Thoracic aorta (tissue), 2 donors: ENCODE data around the gene DYNLT2. TPM values are rescaled to one million over a fixed set of nuclear protein-coding genes. Genes with fewer than 3 reads are reported as not detected.
A peak's percentile ranks its signal among the peaks of the same experiment; 100 is the strongest.
"Not testable (repeated sequence)": the region's sequence is repeated elsewhere in the genome, so short reads cannot be mapped to it uniquely, and the experiment has no call there.

ENCODE experiments used
- ATAC-seq: fragments of 150-250 bp; one replicate; pipeline ENCODE4 v1.8.0; 2017; ENCODE audit warnings: low read depth; ENCODE audit not compliant: insufficient number of reproducible peaks, low FRiP score
- DNase-seq: peaks from one replicate; pipeline ENCODE4 v3.0.0-alpha.2; 2020; ENCODE audit warnings: low spot score
- H3K27ac ChIP-seq, 2 donors: fragments of 200-600 bp; sonication (generic); 1 replicate in 1 of 2; 2 replicates in 1 of 2; pipeline ENCODE4 v1.5.1; 2016; ENCODE audit warnings: mild to moderate bottlenecking in 2 of 2, moderate library complexity in 2 of 2
- H3K27me3 ChIP-seq: fragments of 200-600 bp; sonication (generic); replicated peaks from 2 replicates; pipeline ENCODE4 v1.6.0; 2016; ENCODE audit warnings: mild to moderate bottlenecking; ENCODE audit not compliant: insufficient read depth
- H3K36me3 ChIP-seq: fragments of 200-600 bp; sonication (generic); one replicate; pipeline ENCODE4 v1.5.1; 2016
- H3K4me1 ChIP-seq, 2 donors: fragments of 200-600 bp; sonication (generic); 1 replicate in 1 of 2; 2 replicates in 1 of 2; pipeline versions ENCODE4 v1.5.1 to v1.6.0; 2016; ENCODE audit warnings: low read depth in 2 of 2, mild to moderate bottlenecking in 1 of 2; ENCODE audit not compliant: control insufficient read depth in 1 of 2
- H3K4me3 ChIP-seq: fragments of 200-600 bp; sonication (generic); 2 replicates; pipeline ENCODE4 v1.5.1; 2016; ENCODE audit warnings: mild to moderate bottlenecking
- H3K9me3 ChIP-seq: fragments of 200-600 bp; sonication (generic); 2 replicates; pipeline ENCODE4 v1.5.1; 2016
- total RNA-seq, 2 donors: library from RNA; depleted of rRNA; stranded (reverse); fragments of >200 nt; gene quantifications; one replicate each; pipeline versions ENCODE4 v1.1.0 to v1.2.3, GENCODE V29; 2016
- TF ChIP-seq, protein P1 (sequence below): fragments of 200-600 bp; sonication (generic); IDR thresholded peaks from one replicate; pipeline ENCODE4 v1.5.1; 2019; ENCODE audit warnings: antibody characterized with exemption

DYNLT2 gene
- total RNA-seq, 2 donors from 2014 or later: 0.95 to 3.0 TPM

GRCh38 chr6:169701311-169701953 is 49.9 kb downstream of the DYNLT2 start:
- H3K27me3 ChIP-seq: no peaks in the 10 kb centered on the region
- H3K36me3 ChIP-seq: no peaks in the 10 kb centered on the region
- no peak for DNase-seq
- H3K27ac ChIP-seq: peak overlapping the region; percentile 94
- H3K4me1 ChIP-seq: peaks cover 24 to 28% of the 10 kb centered on the region in 2 donors
- H3K4me3 ChIP-seq: peak overlapping the region; percentile 89
- TF ChIP-seq, protein P1, sequence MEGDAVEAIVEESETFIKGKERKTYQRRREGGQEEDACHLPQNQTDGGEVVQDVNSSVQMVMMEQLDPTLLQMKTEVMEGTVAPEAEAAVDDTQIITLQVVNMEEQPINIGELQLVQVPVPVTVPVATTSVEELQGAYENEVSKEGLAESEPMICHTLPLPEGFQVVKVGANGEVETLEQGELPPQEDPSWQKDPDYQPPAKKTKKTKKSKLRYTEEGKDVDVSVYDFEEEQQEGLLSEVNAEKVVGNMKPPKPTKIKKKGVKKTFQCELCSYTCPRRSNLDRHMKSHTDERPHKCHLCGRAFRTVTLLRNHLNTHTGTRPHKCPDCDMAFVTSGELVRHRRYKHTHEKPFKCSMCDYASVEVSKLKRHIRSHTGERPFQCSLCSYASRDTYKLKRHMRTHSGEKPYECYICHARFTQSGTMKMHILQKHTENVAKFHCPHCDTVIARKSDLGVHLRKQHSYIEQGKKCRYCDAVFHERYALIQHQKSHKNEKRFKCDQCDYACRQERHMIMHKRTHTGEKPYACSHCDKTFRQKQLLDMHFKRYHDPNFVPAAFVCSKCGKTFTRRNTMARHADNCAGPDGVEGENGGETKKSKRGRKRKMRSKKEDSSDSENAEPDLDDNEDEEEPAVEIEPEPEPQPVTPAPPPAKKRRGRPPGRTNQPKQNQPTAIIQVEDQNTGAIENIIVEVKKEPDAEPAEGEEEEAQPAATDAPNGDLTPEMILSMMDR: no peak
- ATAC-seq: peak; percentile 16
- H3K9me3 ChIP-seq: no peaks in the 10 kb centered on the region

DNA sequence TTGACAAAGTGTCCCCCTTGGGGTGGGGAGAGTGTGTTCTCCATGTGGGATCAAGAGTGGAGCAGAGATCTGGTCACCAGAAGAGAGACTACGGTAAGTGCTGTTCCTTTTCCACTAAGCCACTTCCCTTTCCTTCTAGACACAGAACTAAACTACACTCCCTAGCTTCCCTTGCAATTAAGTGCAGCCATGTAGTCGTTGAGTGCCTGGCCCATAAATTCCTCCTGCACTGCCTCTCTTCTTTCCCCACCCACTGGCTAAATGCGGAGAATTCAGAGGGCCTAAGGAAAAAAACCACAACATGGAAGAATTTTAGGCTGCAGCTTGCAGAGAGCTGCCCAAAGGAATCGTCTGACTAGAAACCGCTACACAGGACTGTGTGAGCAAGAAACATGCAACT is 51.1 kb downstream of the DYNLT2 start:
- H3K4me1 ChIP-seq: peaks cover 24 to 28% of the 10 kb centered on the region in 2 donors

GRCh38 chr6:169697115-169697514 is 54.3 kb downstream of the DYNLT2 start:
- TF ChIP-seq, protein P1: peak; percentile 32
- H3K9me3 ChIP-seq, ATAC-seq, DNase-seq, H3K27ac ChIP-seq, H3K4me3 ChIP-seq, H3K27me3 ChIP-seq, H3K36me3 ChIP-seq: not testable (repeated sequence)
- peaks cover 6 to 10% of the 10 kb centered on the region in 2 donors for H3K4me1 ChIP-seq

More for the DNA sequence above, 51.1 kb downstream of the DYNLT2 start:
- no peaks in the 10 kb centered on the region for H3K9me3 ChIP-seq
- TF ChIP-seq, protein P1: no peak
- DNase-seq: no peak
- H3K27me3 ChIP-seq: no peaks in the 10 kb centered on the region
- peak overlapping the region; percentile 89 for H3K4me3 ChIP-seq
- H3K27ac ChIP-seq: no peak overlapping the region
- ATAC-seq: no peak
- H3K36me3 ChIP-seq: no peaks in the 10 kb centered on the region

GRCh38 chr6:169695131-169695530 is 56.2 kb downstream of the DYNLT2 start:
- no peaks in the 10 kb centered on the region for H3K4me1 ChIP-seq
- H3K36me3 ChIP-seq: no peaks in the 10 kb centered on the region
- H3K9me3 ChIP-seq: peaks cover 3% of the 10 kb centered on the region
- no peaks in the 10 kb centered on the region for H3K27me3 ChIP-seq
- no peak for DNase-seq
- H3K27ac ChIP-seq: no peak overlapping the region
- ATAC-seq: no peak
- no peak overlapping the region for H3K4me3 ChIP-seq
- TF ChIP-seq, protein P1: no peak

GRCh38 chr6:169692516-169692915 is 58.9 kb downstream of the DYNLT2 start:
- ATAC-seq (no peak), DNase-seq (no peak)
- H3K27ac ChIP-seq: no peak overlapping the region
- H3K4me3 ChIP-seq: no peak overlapping the region
- H3K9me3 ChIP-seq: peaks cover 3% of the 10 kb centered on the region
- no peaks in the 10 kb centered on the region for H3K4me1 ChIP-seq
- TF ChIP-seq, protein P1: no peak
- no peaks in the 10 kb centered on the region for H3K27me3 ChIP-seq
- H3K36me3 ChIP-seq: peaks cover 2% of the 10 kb centered on the region
